ENCODE data around the gene FYB2. TPM values are rescaled to one million over a fixed set of nuclear protein-coding genes. Genes with fewer than 3 reads are reported as not detected.

The FYB2 gene
- total RNA-seq, 2 experiments from 2014 or later: not detected

DNA sequence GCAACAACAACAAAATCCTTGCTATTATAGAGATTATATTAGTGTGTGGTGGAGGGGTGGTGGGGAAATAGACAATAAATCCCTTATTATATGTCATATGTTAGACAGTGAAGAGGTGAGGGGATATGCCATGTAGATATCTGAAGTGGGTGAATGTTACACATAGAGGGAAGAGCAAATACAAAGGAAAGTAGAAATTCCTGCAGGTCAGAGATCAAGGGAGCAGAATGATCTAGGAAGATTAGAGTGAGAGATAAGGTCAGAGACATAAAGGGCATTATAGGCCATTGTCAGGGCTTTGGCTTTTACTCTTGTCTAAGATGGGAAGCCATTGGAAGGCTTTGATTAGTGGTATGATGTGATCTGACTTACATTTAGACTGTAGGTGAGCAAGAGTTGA, 135.6 kb downstream of the FYB2 start:
- H3K27ac Mint-ChIP-seq: no peak overlapping the region
- H3K36me3 Mint-ChIP-seq: no peaks in the 10 kb centered on the region
- ChIA-PET CTCF (no interaction called here), POLR2A (no interaction called here)
- H3K27me3 Mint-ChIP-seq: no peaks in the 10 kb centered on the region
- H3K4me1 Mint-ChIP-seq (ENCODE audit: low read depth): no peaks in the 10 kb centered on the region
- no peak for DNase-seq
- no peak overlapping the region for H3K4me3 Mint-ChIP-seq
- intact Hi-C loops (cut with micrococcal nuclease): no loop called here
- H3K9me3 Mint-ChIP-seq: no peaks in the 10 kb centered on the region

DNA sequence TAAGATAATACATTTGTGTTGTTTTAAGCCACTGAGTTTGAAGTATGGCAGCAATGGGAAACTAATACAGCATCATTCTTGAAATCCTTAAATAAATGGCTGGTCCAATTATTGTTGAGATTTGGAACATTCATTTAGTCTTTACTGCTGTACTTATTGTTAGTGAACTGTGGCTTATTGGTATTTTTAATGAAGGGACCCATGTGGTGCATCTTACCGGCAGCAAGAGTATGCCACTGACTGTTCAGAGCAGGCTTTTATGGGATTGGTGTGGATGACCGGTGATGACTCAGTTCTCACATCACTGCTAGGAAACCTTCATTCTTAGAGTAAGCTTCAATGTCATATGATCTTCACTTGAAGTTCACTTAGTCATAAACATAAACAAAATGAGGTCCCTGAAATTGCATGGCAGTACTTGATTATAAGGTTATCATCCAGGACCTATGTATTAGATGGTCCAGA, 142.6 kb downstream of the FYB2 start:
- Mint-ChIP-seq H3K9me3 (no peaks in the 10 kb centered on the region), H3K27me3 (no peaks in the 10 kb centered on the region), H3K27ac (no peak overlapping the region), H3K4me3 (no peak overlapping the region), H3K36me3 (no peaks in the 10 kb centered on the region), H3K4me1 (ENCODE audit: low read depth) (no peaks in the 10 kb centered on the region)
- intact Hi-C loops (cut with micrococcal nuclease): no loop called here
- ChIA-PET CTCF (no interaction called here), POLR2A (no interaction called here)
- no peak for DNase-seq

DNA sequence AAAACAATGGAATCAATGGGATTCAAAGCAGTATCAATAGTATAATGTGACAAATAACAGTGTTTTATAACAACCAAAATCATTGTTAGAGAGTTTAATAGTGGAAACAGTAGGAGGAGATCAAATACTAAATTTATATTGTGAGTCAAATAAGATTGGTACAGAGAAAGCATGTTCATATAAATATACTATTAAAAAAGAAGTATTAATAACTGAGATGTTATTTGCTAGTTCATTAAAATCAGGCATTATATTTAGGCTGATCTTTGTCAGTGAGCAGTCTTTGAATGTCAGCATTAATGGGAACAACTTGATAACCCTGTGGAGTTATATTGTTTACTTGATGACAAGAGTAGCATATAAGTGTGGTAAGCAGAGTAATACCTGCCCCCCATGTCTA, 143.4 kb downstream of the FYB2 start:
- Mint-ChIP-seq H3K9me3 (no peaks in the 10 kb centered on the region), H3K27me3 (no peaks in the 10 kb centered on the region), H3K27ac (no peak overlapping the region), H3K4me1 (ENCODE audit: low read depth) (no peaks in the 10 kb centered on the region), H3K4me3 (no peak overlapping the region), H3K36me3 (no peaks in the 10 kb centered on the region)
- no peak for DNase-seq
- CTCF ChIA-PET: no interaction called here
- POLR2A ChIA-PET: no interaction called here
- intact Hi-C loops (cut with micrococcal nuclease): no loop called here

DNA sequence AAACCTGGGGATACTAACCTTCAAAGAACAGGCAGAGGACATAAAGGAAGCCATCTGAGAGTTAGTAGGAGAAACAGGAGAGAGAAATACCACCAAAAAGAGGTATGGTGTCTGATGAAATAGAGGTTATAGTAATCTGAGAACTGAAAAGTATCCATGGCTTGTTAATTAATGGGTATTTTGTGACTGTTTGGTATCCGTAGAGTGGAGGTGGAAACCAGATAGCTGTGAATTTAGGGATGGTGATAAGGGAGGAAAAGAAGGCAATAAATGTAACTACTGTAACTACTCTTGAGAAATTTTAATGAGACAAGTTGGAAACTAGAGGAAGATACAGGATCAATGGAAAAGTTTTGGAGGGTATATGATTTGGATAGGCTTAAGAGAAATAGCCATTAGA, 146.6 kb downstream of the FYB2 start:
- no peaks in the 10 kb centered on the region for H3K4me1 Mint-ChIP-seq (ENCODE audit: low read depth)
- intact Hi-C loops (cut with micrococcal nuclease): no loop called here
- H3K36me3 Mint-ChIP-seq: no peaks in the 10 kb centered on the region
- CTCF ChIA-PET: no interaction called here
- H3K27me3 Mint-ChIP-seq: no peaks in the 10 kb centered on the region
- H3K9me3 Mint-ChIP-seq: no peaks in the 10 kb centered on the region
- no peak for DNase-seq
- POLR2A ChIA-PET: no interaction called here
- H3K4me3 Mint-ChIP-seq: no peak overlapping the region
- H3K27ac Mint-ChIP-seq: no peak overlapping the region

DNA sequence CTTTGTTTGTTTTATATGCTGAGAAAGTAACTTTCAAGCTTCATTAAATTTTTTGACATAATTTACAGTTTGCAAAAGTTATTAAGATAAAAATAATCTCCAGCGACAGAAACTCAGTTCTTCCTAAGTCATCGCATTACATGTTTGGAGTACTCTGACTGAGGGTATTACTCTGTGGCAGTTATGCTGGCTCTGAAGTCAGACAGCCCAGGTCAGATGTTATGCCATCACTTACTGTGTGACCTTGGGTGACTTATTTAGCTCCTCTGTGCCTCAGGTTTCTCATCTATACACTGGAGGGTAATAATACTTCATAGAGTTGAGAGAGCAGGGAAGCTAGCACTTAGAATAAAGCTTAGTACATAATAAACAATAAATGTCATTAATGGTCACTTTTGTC, 147.7 kb downstream of the FYB2 start:
- CTCF ChIA-PET: no interaction called here
- intact Hi-C loops (cut with micrococcal nuclease): no loop called here
- no peak for DNase-seq
- no peak overlapping the region for H3K4me3 Mint-ChIP-seq
- no peaks in the 10 kb centered on the region for H3K9me3 Mint-ChIP-seq
- H3K4me1 Mint-ChIP-seq (ENCODE audit: low read depth): no peaks in the 10 kb centered on the region
- POLR2A ChIA-PET: no interaction called here
- no peaks in the 10 kb centered on the region for H3K27me3 Mint-ChIP-seq
- no peaks in the 10 kb centered on the region for H3K36me3 Mint-ChIP-seq
- no peak overlapping the region for H3K27ac Mint-ChIP-seq

DNA sequence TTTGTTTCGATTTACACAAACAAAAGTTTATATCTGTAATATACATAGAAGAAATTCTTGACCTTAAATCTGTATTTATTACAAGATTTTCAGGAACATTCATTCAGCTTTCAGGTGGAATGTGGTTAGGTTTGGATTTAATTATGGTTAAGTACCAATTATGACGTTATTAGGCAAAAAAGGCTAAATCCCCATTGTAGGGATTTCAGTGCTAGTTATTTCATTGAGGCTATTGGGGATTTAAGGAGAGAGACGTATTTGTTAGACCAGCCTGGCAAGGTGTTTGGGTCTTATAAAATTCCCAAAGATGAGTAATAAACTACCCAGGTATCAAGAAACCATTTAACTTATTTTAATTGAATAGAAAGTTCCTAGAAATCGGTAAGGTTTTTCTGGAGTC, 148.1 kb downstream of the FYB2 start:
- no peaks in the 10 kb centered on the region for H3K9me3 Mint-ChIP-seq
- H3K36me3 Mint-ChIP-seq: no peaks in the 10 kb centered on the region
- ChIA-PET POLR2A (no interaction called here), CTCF (no interaction called here)
- no peak for DNase-seq
- no peaks in the 10 kb centered on the region for H3K4me1 Mint-ChIP-seq (ENCODE audit: low read depth)
- H3K27me3 Mint-ChIP-seq: no peaks in the 10 kb centered on the region
- no peak overlapping the region for H3K4me3 Mint-ChIP-seq
- no peak overlapping the region for H3K27ac Mint-ChIP-seq
- intact Hi-C loops (cut with micrococcal nuclease): no loop called here

DNA sequence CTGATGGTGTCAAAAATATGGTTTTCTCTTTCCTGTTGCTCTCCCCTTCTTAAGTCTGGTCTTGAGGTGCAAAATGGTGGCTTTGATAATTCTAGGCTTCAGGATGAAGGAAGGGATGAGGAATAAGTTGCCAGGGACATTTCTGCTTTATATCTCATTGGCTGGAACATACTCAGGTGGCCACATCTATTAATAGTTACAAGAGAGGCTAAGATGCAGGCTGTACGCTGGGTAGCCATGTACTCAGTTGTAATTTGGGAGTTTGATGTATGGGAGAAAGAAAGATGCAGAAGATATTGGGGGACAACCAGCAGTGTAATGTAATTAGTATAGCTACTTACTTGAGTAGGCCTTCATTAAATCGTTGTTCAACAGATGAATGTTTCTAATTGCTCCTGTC, 148.9 kb downstream of the FYB2 start:
- Mint-ChIP-seq H3K36me3 (no peaks in the 10 kb centered on the region), H3K9me3 (no peaks in the 10 kb centered on the region), H3K4me3 (no peak overlapping the region), H3K4me1 (ENCODE audit: low read depth) (no peaks in the 10 kb centered on the region), H3K27ac (no peak overlapping the region), H3K27me3 (no peaks in the 10 kb centered on the region)
- POLR2A ChIA-PET: no interaction called here
- intact Hi-C loops (cut with micrococcal nuclease): no loop called here
- no peak for DNase-seq
- CTCF ChIA-PET: no interaction called here

Other genes starting within 250 kb of the FYB2 start
- gene PLPP3, start 239.8 kb downstream of the FYB2 start, total RNA-seq: not detected
- not detected for gene PRKAA2, start 174.1 kb downstream of the FYB2 start, total RNA-seq
- gene C8A, start 35.4 kb upstream of the FYB2 start, total RNA-seq: not detected
- gene C8B, start 146.6 kb upstream of the FYB2 start, total RNA-seq: not detected